AG04450 (cell line): ENCODE data around the gene PPP2R1A. TPM values are rescaled to one million over a fixed set of nuclear protein-coding genes. Genes with fewer than 3 reads are reported as not detected.
"Not testable (repeated sequence)": the region's sequence is repeated elsewhere in the genome, so short reads cannot be mapped to it uniquely, and the experiment has no call there.

Source experiments
- CTCF ChIA-PET: fragments of 300-600, 350-600 bp; formaldehyde crosslinking; extraction: SDS; loops from one replicate; lab custom pipeline; 2022; ENCODE audit warnings: antibody characterized with exemption, inconsistent platforms; lab: Charles Lee
- POLR2A ChIA-PET: fragments of 350-600 bp; formaldehyde crosslinking; extraction: SDS; loops from one replicate; lab custom pipeline; 2021; ENCODE audit warnings: antibody characterized with exemption, inconsistent platforms; lab: Yijun Ruan, JAX
- DNase-seq: peaks from one replicate; pipeline ENCODE4 v3.0.0-alpha.2; 2011; ENCODE audit warnings: low read depth, low spot score
- H3K27ac ChIP-seq: one replicate; pipeline ENCODE4 v1.5.1; 2012; ENCODE audit warnings: low read depth, low read length, control low read depth
- H3K27me3 ChIP-seq: one replicate; pipeline ENCODE4 v1.6.0; 2012; ENCODE audit warnings: low read length; ENCODE audit not compliant: control insufficient read depth, insufficient read depth
- H3K4me3 ChIP-seq: 2 replicates; pipeline ENCODE4 v1.5.1; 2011; ENCODE audit warnings: mild to moderate bottlenecking, low read depth, low read length, control low read depth
- H3K9me3 ChIP-seq: 2 replicates; pipeline ENCODE4 v1.5.1; 2012; ENCODE audit warnings: low read length; ENCODE audit not compliant: control insufficient read depth, insufficient read depth
- polyA plus RNA-seq: library from polyadenylated mRNA; depleted of rRNA; stranded (reverse); fragments of >200 nt; gene quantifications from 2 replicates; pipeline ENCODE4 v1.2.3, GENCODE V29; 2011
- TF ChIP-seq, protein P1 (sequence below): IDR thresholded peaks from 2 replicates; pipeline ENCODE4 v1.5.1; 2011; ENCODE audit warnings: low read depth, low read length, control low read depth, inconsistent platforms

Gene PPP2R1A
- polyA plus RNA-seq, 1 experiment: 158 TPM

DNA sequence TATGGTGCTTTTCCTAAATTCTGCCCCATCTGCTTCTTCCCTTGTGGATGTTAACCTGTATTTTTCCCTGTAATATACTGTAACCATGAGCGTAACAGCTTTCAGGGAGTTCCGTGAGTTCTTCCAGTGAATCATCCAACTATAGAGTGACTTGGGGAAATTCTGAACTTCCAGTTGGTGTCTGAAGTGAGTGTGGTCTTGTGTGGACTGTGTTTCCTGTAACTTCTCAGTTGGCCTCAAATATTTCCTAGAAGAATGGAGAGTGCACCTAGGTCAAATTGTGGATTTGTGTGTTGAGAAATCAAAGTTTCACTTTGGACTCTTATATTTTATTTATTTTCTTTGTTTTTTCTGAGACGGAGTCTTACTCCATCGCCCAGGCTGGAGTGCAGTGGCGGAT lies 68.6 kb downstream of the PPP2R1A start:
- Histone ChIP-seq H3K4me3 (no peak overlapping the region), H3K27me3 (no peaks in the 10 kb centered on the region), H3K9me3 (peaks cover 10% of the 10 kb centered on the region), H3K27ac (no peak overlapping the region)
- TF ChIP-seq, protein P1, sequence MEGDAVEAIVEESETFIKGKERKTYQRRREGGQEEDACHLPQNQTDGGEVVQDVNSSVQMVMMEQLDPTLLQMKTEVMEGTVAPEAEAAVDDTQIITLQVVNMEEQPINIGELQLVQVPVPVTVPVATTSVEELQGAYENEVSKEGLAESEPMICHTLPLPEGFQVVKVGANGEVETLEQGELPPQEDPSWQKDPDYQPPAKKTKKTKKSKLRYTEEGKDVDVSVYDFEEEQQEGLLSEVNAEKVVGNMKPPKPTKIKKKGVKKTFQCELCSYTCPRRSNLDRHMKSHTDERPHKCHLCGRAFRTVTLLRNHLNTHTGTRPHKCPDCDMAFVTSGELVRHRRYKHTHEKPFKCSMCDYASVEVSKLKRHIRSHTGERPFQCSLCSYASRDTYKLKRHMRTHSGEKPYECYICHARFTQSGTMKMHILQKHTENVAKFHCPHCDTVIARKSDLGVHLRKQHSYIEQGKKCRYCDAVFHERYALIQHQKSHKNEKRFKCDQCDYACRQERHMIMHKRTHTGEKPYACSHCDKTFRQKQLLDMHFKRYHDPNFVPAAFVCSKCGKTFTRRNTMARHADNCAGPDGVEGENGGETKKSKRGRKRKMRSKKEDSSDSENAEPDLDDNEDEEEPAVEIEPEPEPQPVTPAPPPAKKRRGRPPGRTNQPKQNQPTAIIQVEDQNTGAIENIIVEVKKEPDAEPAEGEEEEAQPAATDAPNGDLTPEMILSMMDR: no peak
- POLR2A ChIA-PET: no interaction called here
- no peak for DNase-seq
- CTCF ChIA-PET: no interaction called here

DNA sequence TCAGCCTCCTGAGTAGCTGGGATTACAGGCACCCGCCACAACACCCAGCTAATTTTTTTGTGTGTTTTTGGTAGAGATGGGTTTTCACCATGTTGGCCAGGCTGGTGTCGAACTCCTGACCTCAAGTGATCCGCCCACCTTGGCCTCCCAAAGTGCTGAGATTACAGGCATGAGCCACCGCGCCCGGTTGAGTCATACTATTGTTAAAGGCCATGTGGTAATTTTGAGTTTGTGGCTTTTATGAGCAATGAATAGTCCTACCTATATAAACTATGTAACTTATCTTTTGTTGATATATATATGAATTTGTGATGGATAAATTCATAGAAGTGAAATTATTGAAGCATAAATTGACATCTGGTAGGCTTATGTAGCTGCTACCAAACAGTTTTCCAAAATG lies 75.7 kb downstream of the PPP2R1A start:
- H3K9me3 ChIP-seq: peaks cover 12% of the 10 kb centered on the region; the same call in 1 of the 2 replicates
- H3K4me3 ChIP-seq, DNase-seq, POLR2A ChIA-PET, H3K27me3 ChIP-seq, H3K27ac ChIP-seq: not testable (repeated sequence)
- CTCF ChIA-PET: interaction anchor here (1.4 kb wide), 1 partner anchor 28 kb away, joined by 6 read pairs; no protein-coding TSS in a partner anchor

DNA sequence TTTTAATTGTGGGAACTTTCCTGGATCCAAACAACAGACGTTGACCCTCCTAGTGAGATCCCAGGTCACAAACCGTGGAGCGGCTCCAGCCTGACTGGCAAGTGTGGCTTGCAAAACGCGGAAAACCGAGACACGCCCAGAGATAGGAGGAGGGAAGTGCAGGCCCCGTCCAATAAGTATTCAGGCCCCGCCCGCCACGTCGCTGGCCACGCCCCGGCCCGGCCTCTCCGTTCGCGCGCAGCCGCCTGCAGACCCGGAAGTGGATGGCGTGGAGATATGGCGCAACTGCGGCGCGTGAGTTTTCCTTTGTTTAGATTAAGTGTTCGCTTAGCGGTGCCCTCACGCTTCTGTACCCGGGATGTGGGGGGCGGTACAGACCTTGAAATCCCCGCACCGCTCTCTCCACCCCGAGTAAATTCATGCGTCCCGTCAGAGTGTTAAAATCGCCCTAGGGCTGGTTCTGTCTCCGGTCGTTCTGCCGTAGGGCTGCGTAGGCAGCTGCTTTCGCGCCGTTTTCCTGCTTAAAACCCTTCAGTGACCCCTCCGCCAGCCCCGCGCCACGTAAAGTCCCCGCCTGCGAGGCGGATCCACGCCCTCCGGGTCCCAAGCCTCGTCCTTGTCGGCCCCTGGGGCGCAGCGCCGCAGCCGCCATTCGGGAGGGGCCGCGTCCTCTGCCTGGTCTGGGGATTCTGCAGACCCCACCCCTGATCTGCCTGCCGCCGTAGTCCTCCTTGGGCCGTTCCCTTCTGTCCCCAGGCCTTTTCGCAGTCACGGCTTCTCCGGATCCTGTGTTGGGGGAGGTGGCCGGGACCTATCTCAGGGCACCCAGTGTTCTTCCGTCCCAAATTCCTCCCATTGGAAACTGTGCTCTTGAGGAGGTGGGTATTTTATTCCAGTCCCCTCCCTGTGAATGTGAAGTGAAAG lies 79.7 kb downstream of the PPP2R1A start, which contains the start of gene ZNF766:
Gene ZNF766, plus strand, starts transcription at position 250 of the 924 bp plus-strand sequence. Its CDS starts 27 bp downstream, at position 277.
- POLR2A ChIA-PET: no interaction called here
- CTCF ChIA-PET: interaction anchor here (1.0 kb wide), 1 partner anchor 22 kb away, joined by 3 read pairs; no protein-coding TSS in a partner anchor

DNA sequence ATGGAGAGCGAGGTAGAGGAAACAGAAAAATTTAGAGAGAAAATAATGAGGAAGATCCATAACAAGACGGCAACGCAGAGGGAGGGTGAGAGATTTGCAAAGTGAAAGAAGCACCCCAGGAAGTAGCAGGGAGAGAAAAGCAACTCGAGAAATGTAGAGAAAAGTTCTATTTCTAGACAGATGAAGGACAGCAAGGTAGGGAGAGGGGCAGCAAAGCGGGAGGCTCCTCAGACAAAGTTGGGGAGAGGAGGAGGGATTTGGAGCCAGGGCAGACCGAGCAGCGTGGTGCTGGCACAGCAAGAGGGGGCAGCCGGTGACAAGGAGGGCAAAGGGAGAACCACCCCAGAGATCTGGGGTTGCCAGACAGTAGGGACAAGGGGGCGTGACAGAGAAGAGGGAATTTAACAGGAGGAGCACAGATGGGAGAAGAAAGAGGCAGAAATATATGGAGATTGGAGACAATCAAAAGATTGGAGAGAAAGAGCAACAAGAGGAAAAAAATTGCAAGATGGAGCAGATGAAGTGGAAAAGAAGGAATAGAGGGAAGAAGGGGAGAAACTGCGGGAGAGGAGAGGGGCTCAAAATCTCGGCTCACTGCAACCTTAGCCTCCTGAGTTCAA lies 80.5 kb downstream of the PPP2R1A start:
- ChIA-PET CTCF (no interaction called here), POLR2A (no interaction called here)
- DNase-seq: no peak
- H3K4me3 ChIP-seq: peak overlapping the region; percentile 96
- H3K27me3 ChIP-seq: no peaks in the 10 kb centered on the region
- H3K27ac ChIP-seq: peak overlapping the region; percentile 100
- peaks cover 29% of the 10 kb centered on the region for H3K9me3 ChIP-seq
- TF ChIP-seq, protein P1: no peak

More for the DNA sequence above, 79.7 kb downstream of the PPP2R1A start, which contains the start of gene ZNF766:
- DNase-seq: peak; percentile 85
- Histone ChIP-seq H3K9me3 (peaks cover 29% of the 10 kb centered on the region), H3K27me3 (no peaks in the 10 kb centered on the region), H3K4me3 (peak within 1 kb of the TSS; percentile 96), H3K27ac (peak within 1 kb of the TSS; percentile 100)
- TF ChIP-seq, protein P1: no peak

DNA sequence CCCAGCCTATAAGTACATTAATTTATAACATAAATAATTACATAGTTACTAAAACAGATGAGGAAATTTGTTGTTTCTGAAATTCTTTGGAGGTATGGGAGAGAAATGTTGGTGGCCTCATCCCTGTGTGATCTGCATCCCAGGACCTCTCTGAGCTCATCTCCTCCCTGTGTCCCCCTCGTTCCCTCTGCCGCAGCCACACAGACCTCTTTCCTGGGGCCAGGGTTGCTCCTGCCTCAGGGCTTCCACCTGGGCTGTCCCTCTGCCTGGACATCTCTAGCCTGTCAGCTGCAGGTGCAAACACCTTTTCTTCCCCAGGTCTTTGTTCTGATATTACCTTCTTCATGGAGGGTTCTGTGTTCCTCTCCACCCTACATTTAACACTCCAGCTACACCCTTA lies 83.4 kb downstream of the PPP2R1A start:
- POLR2A ChIA-PET: no interaction called here
- H3K27me3 ChIP-seq: no peaks in the 10 kb centered on the region

More for the DNA sequence above, 83.4 kb downstream of the PPP2R1A start:
- H3K4me3 ChIP-seq: no peak overlapping the region
- CTCF ChIA-PET: no interaction called here
- H3K9me3 ChIP-seq: peaks cover 39% of the 10 kb centered on the region
- no peak for DNase-seq
- TF ChIP-seq, protein P1: no peak
- H3K27ac ChIP-seq: no peak overlapping the region
